T-helper 2 cell treated with Interferon-gamma antibody and Interleukin-4, amounts not matched to agents 100 ng/mL and 5 ng/mL, for 36 hours (primary cell): ENCODE data around the gene HRC. TPM values are rescaled to one million over a fixed set of nuclear protein-coding genes. Genes with fewer than 3 reads are reported as not detected.
"Not testable (repeated sequence)": the region's sequence is repeated elsewhere in the genome, so short reads cannot be mapped to it uniquely, and the experiment has no call there.

Experiments
- intact Hi-C: fragments of 100-400 bp; cut with micrococcal nuclease; formaldehyde crosslinking; loops from one replicate; pipeline ENCODE4 v1.15.1; 2023
- total RNA-seq: library from RNA; stranded (reverse); gene quantifications from 2 replicates; pipeline ENCODE4 v1.2.3, GENCODE V29; 2022

Gene HRC
- not detected in 2 replicates for total RNA-seq

GRCh38 chr19:49155005-49155819 is at the start of gene HRC:
TSS of gene HRC (minus strand) at chr19:49155396. CDS start at chr19:49155237, 159 bp downstream.
- intact Hi-C loops, result no loop called here

DNA sequence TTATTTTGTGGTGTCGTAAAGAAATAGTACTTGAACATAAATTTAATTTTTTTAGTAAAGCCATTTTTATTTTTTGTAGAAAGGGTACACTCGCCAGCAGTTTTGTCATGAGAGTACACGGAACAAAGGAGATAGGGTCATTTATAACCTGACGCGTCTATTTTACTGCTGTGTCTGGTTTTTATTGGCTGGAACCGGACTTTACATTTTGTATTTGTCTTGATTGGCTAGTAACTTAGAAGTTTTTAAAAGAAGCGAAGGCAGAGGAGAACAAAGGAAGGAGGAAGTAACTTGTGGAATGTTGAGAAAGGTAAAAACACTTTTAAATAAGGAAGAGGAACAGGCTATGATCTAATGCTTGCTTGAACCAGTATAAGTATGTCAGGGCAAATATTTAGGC is 45.8 kb upstream of the HRC start:
- intact Hi-C loops, result loop anchor here (10.0 kb wide), 1 partner anchor 96 kb away; no protein-coding TSS in a partner anchor

DNA sequence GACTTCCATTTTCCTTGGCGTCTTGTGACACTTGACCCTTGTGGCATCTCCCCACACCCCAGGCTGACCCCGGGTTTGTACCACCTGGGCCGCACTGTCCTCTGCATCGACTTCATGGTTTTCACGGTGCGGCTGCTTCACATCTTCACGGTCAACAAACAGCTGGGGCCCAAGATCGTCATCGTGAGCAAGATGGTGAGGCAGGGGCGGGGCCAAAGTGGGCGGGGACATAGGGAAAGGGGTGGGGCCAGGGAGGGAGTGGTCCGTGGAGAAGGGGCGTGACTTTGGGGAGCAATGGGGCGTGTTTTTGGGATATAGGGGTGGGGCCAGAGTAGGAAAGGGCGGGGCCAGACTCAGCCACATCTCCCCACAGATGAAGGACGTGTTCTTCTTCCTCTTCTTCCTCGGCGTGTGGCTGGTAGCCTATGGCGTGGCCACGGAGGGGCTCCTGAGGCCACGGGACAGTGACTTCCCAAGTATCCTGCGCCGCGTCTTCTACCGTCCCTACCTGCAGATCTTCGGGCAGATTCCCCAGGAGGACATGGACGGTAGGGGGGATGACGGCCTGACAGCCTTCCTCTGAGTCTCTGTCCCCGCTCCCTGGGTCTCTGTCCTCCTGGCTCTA is 45.2 kb upstream of the HRC start:
- intact Hi-C loops, result loop anchor here (10.0 kb wide), 1 partner anchor 96 kb away; no protein-coding TSS in a partner anchor

DNA sequence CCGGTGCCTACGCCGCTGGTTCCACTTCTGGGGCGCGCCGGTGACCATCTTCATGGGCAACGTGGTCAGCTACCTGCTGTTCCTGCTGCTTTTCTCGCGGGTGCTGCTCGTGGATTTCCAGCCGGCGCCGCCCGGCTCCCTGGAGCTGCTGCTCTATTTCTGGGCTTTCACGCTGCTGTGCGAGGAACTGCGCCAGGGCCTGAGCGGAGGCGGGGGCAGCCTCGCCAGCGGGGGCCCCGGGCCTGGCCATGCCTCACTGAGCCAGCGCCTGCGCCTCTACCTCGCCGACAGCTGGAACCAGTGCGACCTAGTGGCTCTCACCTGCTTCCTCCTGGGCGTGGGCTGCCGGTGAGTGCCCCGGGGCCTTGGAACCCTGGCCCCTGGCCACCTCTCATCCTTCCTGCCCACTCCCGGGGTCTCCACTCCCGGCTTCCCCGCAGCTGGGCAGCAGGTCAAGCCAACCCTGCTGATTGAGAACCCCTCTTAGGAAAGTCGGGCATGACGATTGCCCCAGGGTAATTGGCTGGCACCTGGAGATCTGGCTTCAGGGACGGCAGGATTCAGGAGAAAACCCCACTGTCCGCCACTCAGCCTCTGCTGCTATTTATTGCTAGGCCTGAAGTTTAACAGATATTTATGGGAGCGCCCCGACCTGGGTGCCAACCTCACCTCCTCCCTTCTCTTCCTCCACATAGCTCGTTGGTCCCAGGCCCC is 41.5 kb upstream of the HRC start:
- intact Hi-C loops, result no loop called here

- intact Hi-C loops, result no loop called here
Observed at GRCh38 chr19:49194408-49194807, 39.2 kb upstream of the HRC start.

DNA sequence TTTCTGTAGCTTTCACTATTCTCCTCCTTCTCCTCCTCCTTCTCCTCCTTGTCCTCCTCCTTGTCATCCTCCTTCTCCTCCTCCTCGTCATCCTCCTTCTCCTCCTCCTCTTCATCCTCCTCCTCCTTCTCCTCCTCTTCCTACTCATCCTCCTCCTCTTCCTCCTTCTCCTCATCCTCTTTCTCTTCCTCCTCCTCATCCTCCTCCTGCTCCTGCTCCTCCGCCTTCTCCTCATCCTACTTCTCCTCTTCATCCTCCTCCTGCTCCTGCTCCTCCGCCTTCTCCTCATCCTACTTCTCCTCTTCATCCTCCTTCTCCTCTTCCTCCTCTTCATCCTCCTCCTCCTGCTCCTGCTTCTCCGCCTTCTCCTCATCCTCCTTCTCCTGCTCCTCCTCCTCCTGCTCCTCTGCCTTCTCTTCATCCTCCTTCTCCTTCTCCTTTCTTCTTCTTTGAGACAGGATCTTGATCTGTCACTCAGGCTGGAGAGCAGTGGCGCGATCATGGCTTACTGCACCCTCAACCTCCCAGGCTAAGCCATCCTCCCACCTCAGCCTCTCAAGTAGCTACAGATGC is 38.7 kb upstream of the HRC start:
- intact Hi-C loops, result no loop called here

- intact Hi-C loops, result no loop called here
Observed at GRCh38 chr19:49190781-49191180, 35.6 kb upstream of the HRC start.

- intact Hi-C loops, result no loop called here
Observed at GRCh38 chr19:49189259-49189658, 34.1 kb upstream of the HRC start.

DNA sequence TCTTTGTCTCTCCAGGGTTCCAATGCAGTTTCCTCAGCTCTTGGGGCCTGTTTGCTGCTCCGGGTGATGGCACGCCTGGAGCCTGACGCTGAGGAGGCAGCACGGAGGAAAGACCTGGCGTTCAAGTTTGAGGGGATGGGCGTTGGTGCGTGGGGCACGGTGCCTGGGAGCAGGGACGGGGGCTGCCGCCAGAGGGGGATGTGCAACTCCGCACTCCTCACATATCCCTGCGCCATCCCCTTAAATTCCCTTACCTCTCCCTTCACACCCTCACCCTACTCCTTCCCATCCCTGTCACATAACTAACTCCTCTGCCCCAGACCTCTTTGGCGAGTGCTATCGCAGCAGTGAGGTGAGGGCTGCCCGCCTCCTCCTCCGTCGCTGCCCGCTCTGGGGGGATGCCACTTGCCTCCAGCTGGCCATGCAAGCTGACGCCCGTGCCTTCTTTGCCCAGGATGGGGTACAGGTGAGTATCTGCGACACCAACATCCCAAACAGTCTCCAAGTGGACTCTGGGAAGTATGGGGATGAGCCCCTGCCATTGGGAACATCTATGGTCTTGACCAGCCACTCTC is 33.5 kb upstream of the HRC start:
- intact Hi-C loops, result no loop called here

DNA sequence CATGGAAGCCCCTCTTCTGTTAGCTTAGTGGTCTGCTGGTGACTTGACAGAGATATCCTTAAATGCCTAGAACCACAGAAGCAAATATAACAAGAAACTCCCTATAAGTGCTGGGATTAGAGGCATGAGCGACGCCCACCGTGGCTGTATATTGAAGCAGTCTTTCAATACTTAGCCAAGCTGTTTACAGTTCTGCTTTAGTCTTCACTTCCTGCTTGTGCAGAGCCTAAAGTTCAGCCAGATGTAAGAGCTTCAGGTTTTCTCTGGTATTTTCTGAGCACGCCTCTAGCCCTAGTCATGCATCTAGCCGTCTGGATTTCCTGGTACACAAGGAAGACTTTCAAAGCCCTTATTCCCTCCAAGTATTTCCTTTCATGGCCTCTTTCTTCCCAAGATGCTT is 30.9 kb upstream of the HRC start:
- intact Hi-C loops, result no loop called here

- intact Hi-C loops, result no loop called here
Observed at GRCh38 chr19:49182848-49183375, 27.7 kb upstream of the HRC start.

GRCh38 chr19:49182010-49182847 is 27.0 kb upstream of the HRC start:
- intact Hi-C loops, result not testable (repeated sequence)

DNA sequence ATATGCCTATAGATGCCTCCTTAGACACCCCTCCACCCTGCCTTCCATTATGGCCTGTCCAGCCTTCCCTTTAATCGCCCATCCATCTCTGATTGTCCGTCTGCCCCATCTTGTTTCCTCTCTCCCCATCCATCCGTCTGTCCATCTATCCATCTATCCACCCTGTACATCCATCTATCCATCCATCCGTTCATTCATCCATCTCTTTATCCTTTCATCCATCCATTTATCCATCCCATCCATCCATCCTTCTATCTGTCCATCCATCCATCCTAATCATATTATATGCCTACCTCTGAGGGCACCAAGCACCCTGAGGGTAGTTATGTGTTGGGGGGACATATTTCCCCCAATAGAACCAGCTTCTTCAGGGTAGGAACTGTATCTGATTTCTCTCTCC is 25.5 kb upstream of the HRC start:
- intact Hi-C loops, result no loop called here

- intact Hi-C loops, result no loop called here
Observed at GRCh38 chr19:49173198-49173597, 18.0 kb upstream of the HRC start.

DNA sequence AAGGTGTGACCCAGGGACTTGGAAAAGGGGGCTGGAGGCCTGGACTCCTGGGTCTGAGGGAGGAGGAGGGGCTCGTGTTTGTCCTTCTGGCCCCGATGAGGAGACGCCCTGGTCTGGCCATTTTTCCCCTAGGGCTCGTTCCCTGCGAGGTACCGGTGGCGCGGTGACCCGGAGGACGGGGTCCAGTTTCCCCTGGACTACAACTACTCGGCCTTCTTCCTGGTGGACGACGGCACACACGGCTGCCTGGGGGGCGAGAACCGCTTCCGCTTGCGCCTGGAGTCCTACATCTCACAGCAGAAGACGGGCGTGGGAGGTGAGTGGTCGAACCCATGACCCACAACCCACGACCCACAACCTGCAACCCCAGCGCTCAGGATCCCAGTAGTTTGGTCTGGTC is 13.2 kb upstream of the HRC start:
- intact Hi-C loops, result no loop called here

DNA sequence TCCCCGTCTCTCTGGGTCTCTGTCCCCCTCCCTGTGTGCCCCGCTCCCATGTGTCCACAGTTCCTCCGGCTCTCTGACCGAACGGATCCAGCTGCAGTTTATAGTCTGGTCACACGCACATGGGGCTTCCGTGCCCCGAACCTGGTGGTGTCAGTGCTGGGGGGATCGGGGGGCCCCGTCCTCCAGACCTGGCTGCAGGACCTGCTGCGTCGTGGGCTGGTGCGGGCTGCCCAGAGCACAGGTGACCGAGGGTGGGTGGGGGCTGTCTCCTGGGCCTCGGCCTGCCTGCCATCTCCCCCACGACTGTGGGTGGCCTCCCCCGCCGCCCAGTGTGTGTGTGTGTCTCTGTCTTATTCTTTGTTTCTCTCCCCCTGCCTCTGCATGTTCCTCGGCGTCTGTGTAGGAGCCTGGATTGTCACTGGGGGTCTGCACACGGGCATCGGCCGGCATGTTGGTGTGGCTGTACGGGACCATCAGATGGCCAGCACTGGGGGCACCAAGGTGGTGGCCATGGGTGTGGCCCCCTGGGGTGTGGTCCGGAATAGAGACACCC is 12.7 kb upstream of the HRC start:
- intact Hi-C loops, result no loop called here

DNA sequence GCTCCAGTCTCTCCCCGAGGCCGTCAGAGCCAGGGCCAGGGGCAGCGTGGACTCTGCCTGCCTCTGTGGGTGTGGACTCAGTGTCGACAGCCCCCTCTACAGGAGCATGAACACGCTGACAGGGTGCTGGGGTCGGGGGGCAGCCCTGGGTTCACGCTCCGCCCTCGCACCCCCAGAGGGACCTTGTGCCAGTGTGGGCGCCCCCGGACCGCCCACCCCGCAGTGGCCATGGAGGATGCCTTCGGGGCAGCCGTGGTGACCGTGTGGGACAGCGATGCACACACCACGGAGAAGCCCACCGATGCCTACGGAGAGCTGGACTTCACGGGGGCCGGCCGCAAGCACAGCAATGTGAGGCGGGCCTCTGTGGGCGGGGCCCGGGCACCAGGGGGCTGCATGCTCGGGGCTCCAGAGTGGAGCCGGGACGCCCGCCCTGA is 10.7 kb upstream of the HRC start:
- intact Hi-C loops, result no loop called here

DNA sequence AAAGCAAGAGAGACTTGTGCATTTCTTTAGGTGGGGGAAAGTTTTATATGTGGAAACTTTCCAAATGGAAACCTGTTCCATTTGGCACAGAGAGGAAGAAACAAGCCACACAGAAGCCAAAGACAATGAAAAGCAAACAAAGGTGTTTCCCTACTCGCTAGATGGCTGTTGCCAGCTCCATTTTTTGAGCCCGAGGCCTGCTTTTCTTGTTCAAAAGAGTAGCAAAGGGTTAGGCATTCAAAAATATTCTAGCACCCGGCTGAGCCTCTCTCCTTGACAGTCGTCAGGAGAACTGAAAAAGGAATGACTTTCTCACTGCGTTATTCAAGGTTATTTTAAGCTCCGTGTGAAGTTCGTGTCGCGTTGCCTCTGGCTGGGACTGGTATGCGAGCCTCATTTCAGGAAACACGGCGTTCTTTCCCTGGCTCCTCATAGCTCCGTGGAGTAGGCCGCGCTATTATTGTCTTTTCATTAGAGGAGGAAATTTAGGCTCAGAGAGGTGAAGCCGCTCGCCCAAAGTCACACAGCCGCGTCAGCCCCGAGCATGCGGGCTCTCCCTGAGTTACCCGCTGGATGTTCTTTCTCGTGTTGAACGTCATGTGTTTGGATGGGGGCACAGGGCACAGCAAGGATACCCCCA is 10.0 kb upstream of the HRC start:
- intact Hi-C loops, result no loop called here

DNA sequence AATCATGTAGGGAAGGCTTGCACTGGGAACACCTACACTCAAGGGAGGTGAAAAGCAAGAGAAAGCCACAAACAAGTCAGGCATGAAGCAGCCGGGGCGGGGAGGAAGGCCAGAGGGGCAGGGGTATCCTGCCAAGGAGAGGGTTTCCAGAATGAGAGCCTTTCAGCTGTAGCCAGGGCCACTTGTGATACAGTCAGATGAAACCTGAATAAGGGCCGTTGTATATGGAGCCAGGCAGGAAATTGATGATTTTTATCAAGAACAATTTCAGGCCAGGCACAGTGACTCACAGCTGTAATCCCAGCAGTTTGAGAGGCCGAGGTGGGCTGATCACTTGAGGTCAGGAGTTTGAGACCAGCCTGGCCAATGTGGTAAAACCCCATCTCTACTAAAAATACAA is 6.8 kb upstream of the HRC start:
- intact Hi-C loops, result no loop called here
